GM12878 (cell line): ENCODE results near the gene AAR2. TPM values are rescaled to one million over a fixed set of nuclear protein-coding genes. Genes with fewer than 3 reads are reported as not detected.

Source experiments
- ATAC-seq: fragments of 200-7000 bp; cut with Tn5 transposase; 3 replicates; pipeline ENCODE4 v1.9.1; 2020; ENCODE audit warnings: mild to moderate bottlenecking, moderate library complexity
- BruUV-seq: library from RNA; stranded (reverse); fragments of 400-500 nt; replicated peaks from 2 replicates; lab custom pipeline; 2021; lab: Mats Ljungman, UMichigan
- CTCF ChIA-PET: fragments of 300-600 bp; sonication (Branson Sonifier 250); formaldehyde crosslinking; extraction: SDS; loops from one replicate; lab custom pipeline; 2021; ENCODE audit warnings: inconsistent platforms; lab: Yijun Ruan, JAX
- POLR2A ChIA-PET: fragments of 350-600 bp; formaldehyde crosslinking; extraction: SDS; loops from one replicate; lab custom pipeline; 2021; ENCODE audit warnings: inconsistent platforms; lab: Charles Lee
- RAD21 ChIA-PET: fragments of 300-600 bp; sonication (Branson Sonifier 250); formaldehyde crosslinking; loops from one replicate; lab custom pipeline; 2023; ENCODE audit warnings: antibody characterized with exemption; ENCODE audit not compliant: unreplicated experiment; lab: Charles Lee
- SMC1A ChIA-PET: fragments of 300-600 bp; sonication (Branson Sonifier 250); formaldehyde crosslinking; loops from one replicate; lab custom pipeline; 2023; ENCODE audit not compliant: unreplicated experiment, uncharacterized antibody; lab: Charles Lee
- DNase-seq: peaks from one replicate; pipeline ENCODE4 v3.0.0-alpha.2; 2011; ENCODE audit warnings: low read depth, low spot score
- FAIRE-seq: peaks from 3 replicates; lab custom pipeline; 2011; peaks lifted over from hg19 to GRCh38; lab: Jason Lieb, UNC
- H2AFZ ChIP-seq: 2 replicates; pipeline ENCODE4 v1.6.0; 2011; ENCODE audit warnings: low read depth, low read length, control low read depth; ENCODE audit not compliant: control insufficient read depth
- H3K27ac ChIP-seq: 2 replicates; pipeline ENCODE4 v1.5.1; 2011; ENCODE audit warnings: control low read depth; ENCODE audit not compliant: control insufficient read depth, insufficient read depth
- H3K27me3 ChIP-seq, 2 experiments: replicated peaks in 1 of 2; 2 replicates each; pipeline versions ENCODE4 v1.6.0 to v1.6.1; 2011; ENCODE audit warnings: low read length in 1 of 2; ENCODE audit not compliant: control insufficient read depth in 2 of 2, insufficient read depth in 2 of 2
- H3K36me3 ChIP-seq, 2 experiments: 2 replicates each; pipeline ENCODE4 v1.5.1; 2011; ENCODE audit warnings: low read length in 1 of 2; ENCODE audit not compliant: control insufficient read depth in 2 of 2, insufficient read depth in 2 of 2
- H3K4me1 ChIP-seq: 2 replicates; pipeline ENCODE4 v1.6.1; 2011; ENCODE audit warnings: mild to moderate bottlenecking, low read length, moderate library complexity, mixed read lengths; ENCODE audit not compliant: control insufficient read depth, insufficient read depth
- H3K4me2 ChIP-seq: 2 replicates; pipeline ENCODE4 v1.6.0; 2011; ENCODE audit warnings: control low read depth; ENCODE audit not compliant: control insufficient read depth, insufficient read depth
- H3K4me3 ChIP-seq: fragments of 200-600 bp; sonication (generic); 2 replicates; pipeline ENCODE4 v1.5.1; 2016
- H3K79me2 ChIP-seq: 2 replicates; pipeline ENCODE4 v1.6.0; 2011; ENCODE audit warnings: low read length; ENCODE audit not compliant: control insufficient read depth, insufficient read depth
- H3K9ac ChIP-seq: 2 replicates; pipeline ENCODE4 v1.8.0; 2011; ENCODE audit warnings: low read length, control low read depth, mixed read lengths; ENCODE audit not compliant: control insufficient read depth, insufficient read depth
- H3K9me3 ChIP-seq: replicated peaks from 3 replicates; pipeline ENCODE4 v1.5.1; 2011; ENCODE audit warnings: mild to moderate bottlenecking, low read length; ENCODE audit not compliant: control insufficient read depth, insufficient read depth
- H4K20me1 ChIP-seq: 2 replicates; pipeline ENCODE4 v1.6.0; 2011; ENCODE audit not compliant: control insufficient read depth, insufficient read depth
- CHD4 ChIP-seq: fragments of 200-600 bp; sonication (generic); IDR thresholded peaks from 2 replicates; pipeline ENCODE4 v1.6.1; 2016; ENCODE audit warnings: mild to moderate bottlenecking
- CTCF ChIP-seq, 3 experiments: IDR thresholded peaks in 2 of 3; conservative IDR thresholded peaks in 1 of 3; 2 replicates each; pipeline ENCODE4 v1.5.1; 2011; ENCODE audit warnings: low read depth in 3 of 3, low read length in 3 of 3, mild to moderate bottlenecking in 3 of 3, control low read depth in 2 of 3, moderate library complexity in 2 of 3, inconsistent platforms in 1 of 3, mixed read lengths in 1 of 3; ENCODE audit not compliant: control insufficient read depth in 2 of 3, insufficient read depth in 1 of 3; ENCODE audit errors: extremely low read depth in 1 of 3
- EP300 ChIP-seq, 2 experiments: fragments of 150-350 bp in 1 of 2; IDR thresholded peaks; 2 replicates each; pipeline ENCODE4 v1.6.1; 2011 to 2012; ENCODE audit warnings: low read depth in 2 of 2, low read length in 2 of 2, borderline replicate concordance in 1 of 2, improper control_type of control experiment in 1 of 2, inconsistent platforms in 1 of 2; ENCODE audit not compliant: control insufficient read depth in 1 of 2
- MLLT1 ChIP-seq: fragments of 450-650 bp; IDR thresholded peaks from 2 replicates; pipeline ENCODE4 v1.6.1; 2016; ENCODE audit warnings: mild to moderate bottlenecking
- MYB ChIP-seq: fragments of 150-350 bp; IDR thresholded peaks from 2 replicates; pipeline ENCODE4 v1.6.1; 2014; ENCODE audit warnings: mild to moderate bottlenecking, low read depth, low read length, borderline replicate concordance
- NFXL1 ChIP-seq: fragments of 450-650 bp; IDR thresholded peaks from 2 replicates; pipeline ENCODE4 v1.6.1; 2017; ENCODE audit warnings: antibody characterized with exemption, mild to moderate bottlenecking, borderline replicate concordance
- NFYA ChIP-seq: IDR thresholded peaks from 2 replicates; pipeline ENCODE4 v1.6.1; 2011; ENCODE audit warnings: low read depth, mild to moderate bottlenecking, low read length, improper control_type of control experiment, borderline replicate concordance
- PKNOX1 ChIP-seq: fragments of 450-650 bp; IDR thresholded peaks from 2 replicates; pipeline ENCODE4 v1.6.1; 2016; ENCODE audit warnings: mild to moderate bottlenecking
- PML ChIP-seq: IDR thresholded peaks from 2 replicates; pipeline ENCODE4 v1.6.1; 2012; ENCODE audit warnings: low read length, inconsistent platforms
- POLR2AphosphoS2 ChIP-seq: IDR thresholded peaks from 2 replicates; pipeline ENCODE4 v1.6.1; 2011; ENCODE audit warnings: low read depth, mild to moderate bottlenecking, low read length, improper control_type of control experiment, moderate library complexity
- RB1 ChIP-seq: fragments of 450-650 bp; formaldehyde crosslinking; IDR thresholded peaks from 2 replicates; pipeline ENCODE4 v1.6.1; 2017; ENCODE audit warnings: mild to moderate bottlenecking, borderline replicate concordance
- RBBP5 ChIP-seq: fragments of 200-600 bp; sonication (generic); conservative IDR thresholded peaks from 2 replicates; pipeline ENCODE4 v1.6.1; 2016
- RUNX3 ChIP-seq: IDR thresholded peaks from 2 replicates; pipeline ENCODE4 v1.6.1; 2012; ENCODE audit warnings: low read length, inconsistent platforms
- SMARCA5 ChIP-seq: fragments of 450-650 bp; IDR thresholded peaks from 2 replicates; pipeline ENCODE4 v1.6.1; 2017; ENCODE audit warnings: mild to moderate bottlenecking
- STAT3 ChIP-seq: IDR thresholded peaks from 2 replicates; pipeline ENCODE4 v1.6.1; 2011; ENCODE audit warnings: low read depth, low read length, improper control_type of control experiment
- TAF1 ChIP-seq: IDR thresholded peaks from 2 replicates; pipeline ENCODE4 v1.6.1; 2011; ENCODE audit warnings: mild to moderate bottlenecking, low read depth, low read length, borderline replicate concordance
- TCF7 ChIP-seq: IDR thresholded peaks from 2 replicates; pipeline ENCODE4 v1.6.1; 2014; ENCODE audit warnings: antibody characterized with exemption, borderline replicate concordance
- ZNF207 ChIP-seq: fragments of 450-650 bp; IDR thresholded peaks from 2 replicates; pipeline ENCODE4 v1.6.1; 2014; ENCODE audit warnings: antibody characterized with exemption, mild to moderate bottlenecking, borderline replicate concordance
- WGBS: methylation state at CpG from one replicate; pipeline ENCODE4 v1.1.6; 2016; ENCODE audit warnings: low lambda C conversion rate; ENCODE audit not compliant: insufficient replicate concordance, insufficient coverage; ENCODE audit errors: missing lambda C conversion rate; 5-methylcytosine and 5-hydroxymethylcytosine counted together
- in situ Hi-C: fragments of 300-500 bp; cut with MboI; formaldehyde crosslinking; loops from 9 replicates; pipeline ENCODE4 v1.14.3; 2018; ENCODE audit warnings: mixed read lengths
- intact Hi-C: fragments of 100-400 bp; cut with micrococcal nuclease; formaldehyde crosslinking; loops from one replicate; pipeline ENCODE4 v1.14.2; 2022; ENCODE audit not compliant: unreplicated experiment
- polyA plus RNA-seq, 11 experiments: library from polyadenylated mRNA; depleted of rRNA in 4 of 11; unstranded in 6 of 11; stranded (reverse) in 5 of 11; fragments of >200 nt; fragmentation: Nextera tagmentation in 4 of 11; fragmentation: Illumina TruSeq in 1 of 11; extraction: Ambion mirVana in 4 of 11; extraction: Trizol in 1 of 11; gene quantifications; 1 replicate in 1 of 11; 2 replicates in 10 of 11; pipeline versions ENCODE4 v1.2.1 to v1.2.3, GENCODE V29; 2011 to 2016; ENCODE audit warnings: inconsistent platforms in 2 of 11, missing spikeins in 2 of 11, low read depth in 1 of 11
- total RNA-seq, 4 experiments: library from RNA; depleted of rRNA in 3 of 4; stranded (reverse); fragments of >200 nt in 3 of 4; fragmentation: Illumina TruSeq in 1 of 4; extraction: Trizol in 1 of 4; gene quantifications; 2 replicates each; pipeline versions ENCODE4 v1.2.1 to v1.2.3, GENCODE V29; 2013 to 2021

The AAR2 gene
- total and polyA plus RNA-seq, 10 of the 15 experiments (the other 5 are each of a cell fraction or from before 2014, with no cell fraction given), result 6.5 to 41.7 (median 30.3) TPM

- TF ChIP-seq RB1 (no peak), NFXL1 (no peak), RBBP5 (no peak), PKNOX1 (no peak), PML (no peak)
Observed at GRCh38 chr20:36219671-36220220, 16.5 kb upstream of the AAR2 start (continued).

- H3K79me2 ChIP-seq, result no peaks in the 10 kb centered on the region
- ChIA-PET POLR2A (no interaction called here), CTCF (interaction anchor here (1.4 to 2.3 kb wide), 2 partner anchors 23 to 233 kb away, joined by 3 to 7 read pairs; no protein-coding TSS in a partner anchor), SMC1A (no interaction called here), RAD21 (no interaction called here)
- no peaks in the 10 kb centered on the region for H3K4me1 ChIP-seq
- 0 out of 4 replicates have a peak, but pooled peaks cover 0 to 1% of the 10 kb centered on the region in 2 experiments for H3K27me3 ChIP-seq
- H2AFZ ChIP-seq, result no peak overlapping the region
- H3K4me3 ChIP-seq, result no peak overlapping the region
- WGBS, result 42% methylated on average over 7 of the region's 7 CpGs
- H3K27ac ChIP-seq, result no peak overlapping the region
- H3K9me3 ChIP-seq, result no peaks in the 10 kb centered on the region
- no peak overlapping the region for H3K4me2 ChIP-seq
- TF ChIP-seq CTCF (IDR thresholded peaks at IDR 0.05 in 2 of 3, conservative IDR thresholded peaks at IDR 0.05 in 1 of 3; ENCODE audit: control insufficient read depth in 2 of 3, extremely low read depth in 1 of 3, insufficient read depth in 1 of 3, low read depth in 3 of 3, low read length in 3 of 3) (no peak), STAT3 (no peak), MYB (no peak), NFYA (no peak), MLLT1 (no peak), CHD4 (no peak), TAF1 (no peak), TCF7 (no peak), POLR2AphosphoS2 (no peak), EP300 (IDR thresholded peaks at IDR 0.05; ENCODE audit: borderline replicate concordance in 1 of 2, control insufficient read depth in 1 of 2, low read depth in 2 of 2, low read length in 2 of 2) (no peak), RUNX3 (no peak), ZNF207 (no peak), SMARCA5 (no peak)
- no peak for ATAC-seq
- no peak for FAIRE-seq
- no peaks in the 10 kb centered on the region for H3K36me3 ChIP-seq
- DNase-seq, result no peak
- H3K9ac ChIP-seq, result no peak overlapping the region
- H4K20me1 ChIP-seq, result no peaks in the 10 kb centered on the region
- in situ Hi-C loops (no loop called here), intact Hi-C loops (no loop called here)
- no TSS peak for BruUV-seq
Observed at GRCh38 chr20:36225666-36226065, 10.6 kb upstream of the AAR2 start.
